ENCODE data around the gene NUMBL. TPM values are rescaled to one million over a fixed set of nuclear protein-coding genes. Genes with fewer than 3 reads are reported as not detected.

The NUMBL gene
- total and polyA plus RNA-seq, 4 donors, result 1.1 to 4.6 (median 2.7) TPM

GRCh38 chr19:40735013-40735771 is 44.7 kb upstream of the NUMBL start:
- Histone ChIP-seq H3K9ac (ENCODE audit: low read depth in 1 of 2, low read length in 2 of 2) (no peak overlapping the region), H3K4me1 (ENCODE audit: control insufficient read depth in 4 of 4, insufficient read depth in 4 of 4, low read length in 3 of 4) (no peaks in the 10 kb centered on the region), H3K27ac (ENCODE audit: low read depth in 1 of 2, low read length in 2 of 2) (no peak overlapping the region), H3K27me3 (ENCODE audit: control insufficient read depth in 4 of 4, insufficient read depth in 4 of 4, low read length in 3 of 4) (no peaks in the 10 kb centered on the region), H3K9me3 (ENCODE audit: control insufficient read depth in 4 of 4, low read length in 3 of 4) (no peaks in the 10 kb centered on the region), H3K4me3 (ENCODE audit: low read depth in 1 of 3, low read length in 3 of 3) (no peak overlapping the region), H3K36me3 (ENCODE audit: control insufficient read depth in 4 of 4, insufficient read depth in 3 of 4, low read depth in 1 of 4, low read length in 3 of 4) (peaks cover 20 to 85% (median 43%) of the 10 kb centered on the region in 4 donors)
- TF ChIP-seq ATF3 (IDR thresholded peaks at IDR 0.05), result no peak
- no peak for TF ChIP-seq REST (IDR thresholded peaks at IDR 0.05)
- no peak for TF ChIP-seq SP1 (IDR thresholded peaks at IDR 0.05)
- no peak for TF ChIP-seq JUND (IDR thresholded peaks at IDR 0.05)
- TF ChIP-seq CTCF (IDR thresholded peaks at IDR 0.05; ENCODE audit: low read depth, low read length, missing input control), result no peak
- TF ChIP-seq EGR1 (IDR thresholded peaks at IDR 0.05; ENCODE audit: low read depth in 2 of 2), result no peak
- 85% methylated on average over 11 of the region's 11 CpGs for WGBS
- DNase-seq (ENCODE audit: low spot score), result no peak

- Histone ChIP-seq H3K27ac (ENCODE audit: low read depth in 1 of 2, low read length in 2 of 2) (no peak overlapping the region), H3K27me3 (ENCODE audit: control insufficient read depth in 4 of 4, insufficient read depth in 4 of 4, low read length in 3 of 4) (no peaks in the 10 kb centered on the region), H3K9me3 (ENCODE audit: control insufficient read depth in 4 of 4, low read length in 3 of 4) (no peaks in the 10 kb centered on the region), H3K9ac (ENCODE audit: low read depth in 1 of 2, low read length in 2 of 2) (no peak overlapping the region), H3K36me3 (ENCODE audit: control insufficient read depth in 4 of 4, insufficient read depth in 3 of 4, low read depth in 1 of 4, low read length in 3 of 4) (peaks cover 14 to 83% (median 48%) of the 10 kb centered on the region in 4 donors), H3K4me1 (ENCODE audit: control insufficient read depth in 4 of 4, insufficient read depth in 4 of 4, low read length in 3 of 4) (no peaks in the 10 kb centered on the region), H3K4me3 (ENCODE audit: low read depth in 1 of 3, low read length in 3 of 3) (no peak overlapping the region)
- whole genome bisulfite sequencing, result 94% methylated on average over 13 of the region's 13 CpGs
- DNase-seq (ENCODE audit: low spot score), result no peak
- TF ChIP-seq CTCF (IDR thresholded peaks at IDR 0.05; ENCODE audit: low read depth, low read length, missing input control), result no peak
- no peak for TF ChIP-seq ATF3 (IDR thresholded peaks at IDR 0.05)
- no peak for TF ChIP-seq REST (IDR thresholded peaks at IDR 0.05)
- TF ChIP-seq HNF4A (conservative IDR thresholded peaks at IDR 0.05), result no peak
- no peak for TF ChIP-seq MAX (IDR thresholded peaks at IDR 0.05)
- no peak for TF ChIP-seq SP1 (IDR thresholded peaks at IDR 0.05)
- no peak for TF ChIP-seq TAF1 (conservative IDR thresholded peaks at IDR 0.05)
- TF ChIP-seq YY1 (IDR thresholded peaks at IDR 0.05), result no peak
- no peak for TF ChIP-seq HNF4G (IDR thresholded peaks at IDR 0.05)
- TF ChIP-seq FOXA2 (IDR thresholded peaks at IDR 0.05), result no peak
- TF ChIP-seq NR2F2 (IDR thresholded peaks at IDR 0.05), result no peak
- TF ChIP-seq JUND (IDR thresholded peaks at IDR 0.05), result no peak
- TF ChIP-seq GABPA (IDR thresholded peaks at IDR 0.05 in 1 of 2, conservative IDR thresholded peaks at IDR 0.05 in 1 of 2), result no peak
- no peak for TF ChIP-seq RXRA (IDR thresholded peaks at IDR 0.05)
- TF ChIP-seq RAD21 (IDR thresholded peaks at IDR 0.05), result no peak
- TF ChIP-seq FOXA1 (IDR thresholded peaks at IDR 0.05), result no peak
Measured at GRCh38 chr19:40733149-40733548, 42.7 kb upstream of the NUMBL start.

Measured in liver (tissue), 9 donors.